Ishikawa (cell line): Measurements from ENCODE around the gene NDUFAB1.

Source experiments
- CEBPB ChIP-seq: IDR thresholded peaks from 2 replicates; pipeline ENCODE4 v1.6.1; 2012
- FOXM1 ChIP-seq: IDR thresholded peaks from 2 replicates; pipeline ENCODE4 v1.6.1; 2012; ENCODE audit warnings: low read depth, borderline replicate concordance
- MAX ChIP-seq: IDR thresholded peaks from 2 replicates; pipeline ENCODE4 v1.6.1; 2012
- TCF12 ChIP-seq: IDR thresholded peaks from 2 replicates; pipeline ENCODE4 v1.6.1; 2012; ENCODE audit warnings: low read depth
- ZBTB7A ChIP-seq: IDR thresholded peaks from 2 replicates; pipeline ENCODE4 v1.6.1; 2012; ENCODE audit warnings: low read depth
- TF ChIP-seq, protein P1 (sequence below): IDR thresholded peaks from 2 replicates; pipeline ENCODE4 v1.6.1; 2012; ENCODE audit warnings: low read depth, mild to moderate bottlenecking

DNA sequence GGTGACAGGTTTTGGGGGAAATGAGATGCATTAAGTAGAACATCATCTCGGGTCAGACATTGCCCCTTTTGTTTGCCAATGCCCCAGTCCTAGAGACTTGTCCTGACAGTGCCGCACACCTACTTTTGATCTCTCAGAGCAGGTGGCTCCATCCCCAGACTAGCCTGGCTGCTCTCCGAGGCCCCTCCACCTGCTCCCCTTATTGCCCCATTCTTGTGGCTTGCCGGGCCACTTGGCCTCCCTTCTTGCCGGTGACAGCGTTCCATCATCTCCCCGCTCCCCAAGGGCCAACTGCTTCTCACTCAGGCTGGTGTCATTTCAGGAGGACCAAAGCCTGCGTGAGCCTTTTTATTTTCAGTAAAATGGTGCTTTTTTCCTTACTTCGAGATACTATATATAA lies 23.7 kb downstream of the NDUFAB1 start:
- TF ChIP-seq CEBPB: no peak
- no peak for TF ChIP-seq ZBTB7A
- TF ChIP-seq FOXM1: no peak
- TF ChIP-seq, protein P1, sequence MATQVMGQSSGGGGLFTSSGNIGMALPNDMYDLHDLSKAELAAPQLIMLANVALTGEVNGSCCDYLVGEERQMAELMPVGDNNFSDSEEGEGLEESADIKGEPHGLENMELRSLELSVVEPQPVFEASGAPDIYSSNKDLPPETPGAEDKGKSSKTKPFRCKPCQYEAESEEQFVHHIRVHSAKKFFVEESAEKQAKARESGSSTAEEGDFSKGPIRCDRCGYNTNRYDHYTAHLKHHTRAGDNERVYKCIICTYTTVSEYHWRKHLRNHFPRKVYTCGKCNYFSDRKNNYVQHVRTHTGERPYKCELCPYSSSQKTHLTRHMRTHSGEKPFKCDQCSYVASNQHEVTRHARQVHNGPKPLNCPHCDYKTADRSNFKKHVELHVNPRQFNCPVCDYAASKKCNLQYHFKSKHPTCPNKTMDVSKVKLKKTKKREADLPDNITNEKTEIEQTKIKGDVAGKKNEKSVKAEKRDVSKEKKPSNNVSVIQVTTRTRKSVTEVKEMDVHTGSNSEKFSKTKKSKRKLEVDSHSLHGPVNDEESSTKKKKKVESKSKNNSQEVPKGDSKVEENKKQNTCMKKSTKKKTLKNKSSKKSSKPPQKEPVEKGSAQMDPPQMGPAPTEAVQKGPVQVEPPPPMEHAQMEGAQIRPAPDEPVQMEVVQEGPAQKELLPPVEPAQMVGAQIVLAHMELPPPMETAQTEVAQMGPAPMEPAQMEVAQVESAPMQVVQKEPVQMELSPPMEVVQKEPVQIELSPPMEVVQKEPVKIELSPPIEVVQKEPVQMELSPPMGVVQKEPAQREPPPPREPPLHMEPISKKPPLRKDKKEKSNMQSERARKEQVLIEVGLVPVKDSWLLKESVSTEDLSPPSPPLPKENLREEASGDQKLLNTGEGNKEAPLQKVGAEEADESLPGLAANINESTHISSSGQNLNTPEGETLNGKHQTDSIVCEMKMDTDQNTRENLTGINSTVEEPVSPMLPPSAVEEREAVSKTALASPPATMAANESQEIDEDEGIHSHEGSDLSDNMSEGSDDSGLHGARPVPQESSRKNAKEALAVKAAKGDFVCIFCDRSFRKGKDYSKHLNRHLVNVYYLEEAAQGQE: no peak
- no peak for TF ChIP-seq MAX
- no peak for TF ChIP-seq TCF12
